Vagina (tissue), 2 donors: ENCODE data around the gene ATP2A2.

Experiments
- POLR2A ChIP-seq, 2 donors: fragments of 450-650 bp; IDR thresholded peaks; one replicate each; pipeline ENCODE4 v1.6.1; 2017; ENCODE audit warnings: antibody characterized with exemption in 2 of 2, mild to moderate bottlenecking in 2 of 2, moderate library complexity in 2 of 2
- POLR2AphosphoS5 ChIP-seq, 2 donors: sonication (generic); formaldehyde crosslinking; IDR thresholded peaks; one replicate each; pipeline ENCODE4 v1.9.0; 2017; ENCODE audit warnings: antibody characterized with exemption in 2 of 2, mild to moderate bottlenecking in 2 of 2, low read depth in 1 of 2; ENCODE audit not compliant: insufficient read depth in 1 of 2
- TF ChIP-seq, protein P1 (sequence below), 3 experiments: fragments of 450-650 bp in 2 of 3; fragments of 200-600 bp in 1 of 3; sonication (generic) in 1 of 3; IDR thresholded peaks; one replicate each; pipeline ENCODE4 v1.5.1; 2017 to 2019; ENCODE audit warnings: antibody characterized with exemption in 3 of 3, mild to moderate bottlenecking in 2 of 3, moderate library complexity in 2 of 3

DNA sequence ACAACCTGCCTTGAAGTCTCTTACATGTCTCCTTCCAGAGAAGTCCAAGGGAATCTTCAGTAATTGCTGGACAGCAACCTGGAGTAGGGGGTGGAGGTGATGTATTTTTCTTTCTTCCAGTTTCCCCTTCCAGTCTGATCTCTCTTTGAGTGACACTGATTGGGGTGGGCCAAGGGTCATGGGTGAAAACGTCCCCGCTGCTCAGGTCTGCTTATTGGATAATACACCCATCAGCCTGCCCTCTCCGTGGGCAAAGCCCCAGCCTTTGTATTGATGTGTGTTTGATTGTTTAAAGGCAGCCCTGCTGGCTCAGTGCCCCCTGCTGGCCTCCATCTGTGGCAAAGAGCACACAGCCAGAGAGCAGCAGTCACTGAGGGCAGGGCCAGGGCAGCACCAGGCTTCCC is 35.7 kb upstream of the ATP2A2 start:
- TF ChIP-seq, protein P1, sequence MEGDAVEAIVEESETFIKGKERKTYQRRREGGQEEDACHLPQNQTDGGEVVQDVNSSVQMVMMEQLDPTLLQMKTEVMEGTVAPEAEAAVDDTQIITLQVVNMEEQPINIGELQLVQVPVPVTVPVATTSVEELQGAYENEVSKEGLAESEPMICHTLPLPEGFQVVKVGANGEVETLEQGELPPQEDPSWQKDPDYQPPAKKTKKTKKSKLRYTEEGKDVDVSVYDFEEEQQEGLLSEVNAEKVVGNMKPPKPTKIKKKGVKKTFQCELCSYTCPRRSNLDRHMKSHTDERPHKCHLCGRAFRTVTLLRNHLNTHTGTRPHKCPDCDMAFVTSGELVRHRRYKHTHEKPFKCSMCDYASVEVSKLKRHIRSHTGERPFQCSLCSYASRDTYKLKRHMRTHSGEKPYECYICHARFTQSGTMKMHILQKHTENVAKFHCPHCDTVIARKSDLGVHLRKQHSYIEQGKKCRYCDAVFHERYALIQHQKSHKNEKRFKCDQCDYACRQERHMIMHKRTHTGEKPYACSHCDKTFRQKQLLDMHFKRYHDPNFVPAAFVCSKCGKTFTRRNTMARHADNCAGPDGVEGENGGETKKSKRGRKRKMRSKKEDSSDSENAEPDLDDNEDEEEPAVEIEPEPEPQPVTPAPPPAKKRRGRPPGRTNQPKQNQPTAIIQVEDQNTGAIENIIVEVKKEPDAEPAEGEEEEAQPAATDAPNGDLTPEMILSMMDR (IDR thresholded peaks at IDR 0.05): no peak
- TF ChIP-seq POLR2AphosphoS5 (IDR thresholded peaks at IDR 0.05; ENCODE audit: insufficient read depth in 1 of 2, low read depth in 1 of 2) (no peak), POLR2A (IDR thresholded peaks at IDR 0.05) (no peak)
